Medulla oblongata (tissue), 1 donor: ENCODE measurements around the gene IDH2.

Source experiments
- DNase-seq: peaks from one replicate; pipeline ENCODE4 v3.0.0-alpha.2; 2015; ENCODE audit errors: extremely low spot score

IDH2 gene

DNA sequence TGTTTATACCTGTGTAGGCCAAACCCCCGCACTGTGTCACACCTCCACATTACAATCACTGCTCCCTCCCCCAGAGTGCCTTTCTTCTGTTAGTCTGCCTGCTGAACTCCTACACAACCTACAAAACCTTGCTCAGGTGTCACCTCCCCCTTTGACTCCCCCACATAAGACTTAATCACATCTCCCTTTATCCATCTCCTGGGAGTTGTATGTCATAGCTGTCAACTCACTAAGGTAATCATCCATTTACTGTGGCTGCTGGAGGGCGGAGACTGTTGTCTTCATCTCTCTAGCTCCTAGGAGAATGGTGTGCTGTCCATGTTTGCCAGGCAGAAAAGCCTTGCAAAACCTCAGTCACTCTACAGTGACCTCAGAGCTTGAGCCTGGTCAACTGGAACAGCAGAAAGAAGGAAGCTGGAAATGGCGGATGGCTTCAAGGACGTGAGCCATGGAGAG lies 57.3 kb downstream of the IDH2 start:
- DNase-seq: no peak

DNA sequence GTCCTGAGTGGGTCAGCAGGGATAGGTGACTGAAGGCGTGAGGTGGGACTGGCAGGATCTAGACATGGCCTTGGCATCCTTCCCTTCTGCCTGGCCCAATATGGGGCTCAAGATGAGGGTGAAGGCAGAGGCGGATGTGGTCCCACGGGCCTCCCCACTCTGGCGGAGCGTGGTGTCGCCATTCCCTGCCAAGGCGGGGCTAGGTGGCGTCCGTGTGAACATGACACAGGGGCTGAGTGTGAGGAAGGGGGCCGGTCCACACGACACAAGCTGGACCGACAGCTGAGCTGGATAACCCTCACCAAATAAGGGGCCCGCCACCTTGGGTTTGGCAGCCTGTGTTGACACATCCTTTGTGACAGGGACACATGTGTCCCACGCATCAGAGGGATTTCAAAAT lies 58.1 kb downstream of the IDH2 start:
- DNase-seq: no peak

- peak; percentile 29 for DNase-seq
These were observed 58.7 kb downstream of the IDH2 start for GRCh38 chr15:90043530-90044010.

GRCh38 chr15:90042766-90043529 lies 59.3 kb downstream of the IDH2 start:
- DNase-seq: no peak

- no peak for DNase-seq
These were observed 59.9 kb downstream of the IDH2 start for GRCh38 chr15:90042356-90042755.

DNA sequence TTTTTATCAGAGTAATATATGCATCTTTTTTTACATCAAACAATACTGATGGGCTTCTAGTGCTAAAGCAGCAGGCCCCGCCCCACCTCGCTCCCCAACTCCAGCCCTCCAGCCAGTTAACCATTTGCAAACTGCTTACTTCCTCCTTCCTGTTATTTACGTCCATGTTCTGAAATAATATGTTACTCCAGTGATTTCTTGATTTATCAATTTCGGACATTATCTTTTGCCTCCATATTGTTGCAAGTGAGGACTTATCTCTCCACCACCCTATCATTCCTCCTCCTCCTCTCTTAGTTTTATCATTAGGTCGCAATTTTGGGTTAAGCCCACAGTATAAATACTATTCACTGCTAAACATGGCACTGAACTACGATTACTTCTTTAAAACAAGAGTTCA lies 61.6 kb downstream of the IDH2 start:
- DNase-seq: no peak

DNA sequence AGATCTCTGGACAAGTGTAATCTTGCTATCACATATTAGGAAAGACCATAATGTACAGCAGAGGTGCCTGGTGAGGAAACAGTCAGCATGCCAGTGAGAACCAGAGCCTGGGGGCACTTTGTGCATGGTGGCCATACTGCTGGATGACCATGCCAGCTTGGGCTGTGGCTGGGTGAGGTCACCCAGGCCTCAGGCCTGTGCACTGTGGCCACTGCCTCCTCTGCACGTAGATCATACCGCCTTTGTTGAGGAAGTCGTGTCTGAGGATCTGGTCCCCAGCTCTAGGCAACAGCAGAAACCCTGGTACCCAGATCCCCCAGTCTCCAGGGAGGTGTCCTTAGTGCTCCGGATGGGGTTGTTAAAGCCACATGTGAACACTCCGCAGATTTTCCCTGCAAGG lies 62.3 kb downstream of the IDH2 start:
- DNase-seq: peak; percentile 27

DNA sequence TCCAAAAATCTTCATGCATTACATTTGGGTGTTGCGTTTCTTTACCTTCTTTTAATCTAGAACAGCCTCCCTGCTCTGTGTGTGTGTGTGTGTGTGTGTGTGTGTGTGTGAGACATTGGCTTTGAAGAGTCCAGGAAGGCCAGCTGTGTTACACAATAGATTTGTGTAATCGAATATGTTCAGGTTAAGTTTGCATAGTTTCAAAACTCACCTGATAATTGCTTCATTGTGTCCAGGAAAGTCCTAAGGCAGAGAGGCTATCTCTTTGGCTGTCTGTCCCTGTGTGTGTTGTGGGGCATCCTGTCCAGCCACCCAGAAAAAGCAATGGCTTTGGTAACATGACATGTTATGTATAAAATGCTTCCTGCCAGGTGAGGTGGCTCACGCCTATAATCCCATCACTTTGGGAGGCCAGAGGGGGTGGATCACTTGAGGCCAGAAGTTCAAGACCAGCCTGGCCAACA lies 63.6 kb downstream of the IDH2 start:
- no peak for DNase-seq

DNA sequence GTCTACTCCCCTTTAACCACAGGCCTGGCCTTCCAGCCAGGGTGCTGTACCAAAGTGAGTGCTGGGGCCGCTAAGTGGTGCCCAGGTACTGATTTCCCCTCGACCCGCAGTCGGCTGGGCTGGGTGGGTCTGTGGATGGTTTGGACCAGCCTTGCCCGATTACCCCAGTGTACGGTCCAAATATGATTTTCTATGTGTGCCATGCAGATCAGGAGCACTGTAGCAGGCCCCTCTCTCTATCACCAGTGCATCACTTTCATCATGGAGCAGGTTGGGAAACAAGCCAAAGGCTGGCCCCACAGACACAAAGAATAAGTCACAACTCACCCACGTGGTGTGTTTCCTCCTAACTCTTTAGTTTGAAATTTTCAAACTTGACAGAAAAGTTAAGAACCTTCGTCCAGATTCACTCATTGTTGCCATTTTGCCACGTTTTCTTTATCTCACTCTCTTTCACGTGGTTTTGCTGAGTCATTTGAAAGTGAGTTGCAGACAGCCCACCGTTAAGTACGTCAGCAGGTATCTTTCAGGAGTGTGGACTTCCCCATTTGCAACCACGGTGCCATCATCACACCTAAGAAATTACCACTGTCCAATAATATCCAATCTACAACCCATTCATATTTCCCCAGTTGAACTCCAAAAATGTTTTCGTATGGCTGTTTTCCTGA lies 64.2 kb downstream of the IDH2 start:
- DNase-seq: peak; percentile 33

DNA sequence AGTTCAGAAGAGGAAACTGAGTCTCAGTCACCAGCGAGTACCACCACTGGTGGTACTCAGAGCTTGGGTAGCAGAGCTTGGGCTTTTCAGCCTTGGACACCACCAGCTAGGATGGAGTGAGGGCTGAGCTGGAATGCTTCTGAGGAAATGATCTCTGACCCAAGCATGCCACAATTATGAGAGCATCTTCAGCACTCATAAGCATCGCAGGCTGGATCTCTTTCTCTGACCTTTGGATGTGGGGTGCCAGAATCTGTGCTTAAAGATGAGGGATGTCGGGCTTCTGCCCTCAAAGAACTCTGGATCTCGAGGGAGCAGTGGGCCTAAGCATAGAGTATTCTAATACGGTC lies 64.8 kb downstream of the IDH2 start:
- DNase-seq: no peak

GRCh38 chr15:90036806-90037510 lies 65.3 kb downstream of the IDH2 start:
- DNase-seq: no peak

DNA sequence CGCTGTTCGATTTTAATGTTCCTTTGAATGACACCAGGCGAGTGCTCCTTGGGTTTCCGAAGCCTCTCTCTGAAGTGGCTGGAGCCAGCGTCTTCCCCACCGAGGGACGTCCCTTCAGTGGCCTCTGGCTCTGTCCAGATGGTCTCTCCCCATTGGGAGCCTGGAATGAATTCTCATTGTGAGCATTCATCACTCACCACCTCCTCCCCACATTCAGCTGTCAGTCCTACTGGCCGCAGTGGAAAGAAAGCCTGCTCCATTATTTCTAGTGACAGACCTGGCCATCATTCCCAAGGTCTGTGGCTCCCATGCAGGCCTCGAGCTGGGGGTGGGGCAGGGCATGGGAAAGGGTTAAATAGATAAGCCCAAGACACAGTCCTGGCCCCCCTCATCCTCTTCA lies 65.9 kb downstream of the IDH2 start:
- no peak for DNase-seq

DNA sequence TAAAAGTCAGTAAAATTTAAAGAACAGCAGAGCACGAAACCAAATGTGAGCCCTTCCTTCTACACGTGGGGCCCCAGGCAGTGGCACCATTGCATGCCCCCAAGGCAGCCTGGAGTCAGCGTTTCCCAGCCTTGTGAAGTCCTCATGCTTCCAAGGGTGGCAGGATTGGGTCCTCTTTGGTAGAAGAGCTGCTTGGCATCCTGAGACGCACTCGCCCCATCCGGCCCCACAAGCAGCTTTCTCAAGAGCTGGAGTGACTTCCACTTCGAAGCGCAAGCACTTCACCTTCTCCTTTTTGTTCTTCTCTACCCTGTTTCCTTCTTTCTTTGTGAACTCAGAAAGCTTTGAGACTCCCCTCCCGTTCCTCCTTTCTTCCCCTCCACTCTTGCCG lies 66.4 kb downstream of the IDH2 start:
- DNase-seq: peak; percentile 65

DNA sequence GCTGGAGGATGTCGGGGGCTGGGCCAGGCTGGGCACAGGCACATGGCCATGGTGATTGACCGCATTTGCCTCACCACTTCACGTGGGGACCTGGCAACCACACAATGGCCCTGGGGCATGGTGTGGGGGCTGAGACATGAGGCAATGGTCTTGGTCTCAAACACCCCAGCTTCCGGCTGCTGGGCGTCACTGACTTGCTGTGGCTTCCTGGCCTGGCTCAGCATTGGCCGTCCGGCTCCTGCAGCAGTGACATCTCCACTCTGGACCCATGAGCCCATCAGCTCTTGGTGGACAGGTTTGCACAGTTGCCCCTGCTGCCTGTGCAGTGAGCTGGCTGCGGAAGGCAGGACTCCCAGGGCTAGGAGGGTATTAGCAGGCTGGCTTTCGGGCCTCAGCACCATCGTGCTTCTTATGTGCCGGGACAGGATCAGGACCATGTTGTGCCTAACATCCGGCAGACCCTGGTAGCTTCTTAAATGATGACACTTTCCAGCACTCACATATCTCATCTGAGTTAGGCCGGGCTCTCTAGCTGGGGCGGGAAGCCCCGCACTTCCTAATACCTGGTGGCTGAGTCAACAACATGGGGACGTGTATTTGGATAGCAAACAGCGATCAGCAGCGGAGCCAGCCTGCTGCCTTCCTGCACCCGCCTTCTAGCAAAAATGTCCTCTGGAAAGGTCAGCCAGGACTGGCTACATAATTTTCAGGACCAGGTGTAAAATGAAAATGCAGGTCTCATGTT lies 67.0 kb downstream of the IDH2 start:
- peak; percentile 78 for DNase-seq

DNA sequence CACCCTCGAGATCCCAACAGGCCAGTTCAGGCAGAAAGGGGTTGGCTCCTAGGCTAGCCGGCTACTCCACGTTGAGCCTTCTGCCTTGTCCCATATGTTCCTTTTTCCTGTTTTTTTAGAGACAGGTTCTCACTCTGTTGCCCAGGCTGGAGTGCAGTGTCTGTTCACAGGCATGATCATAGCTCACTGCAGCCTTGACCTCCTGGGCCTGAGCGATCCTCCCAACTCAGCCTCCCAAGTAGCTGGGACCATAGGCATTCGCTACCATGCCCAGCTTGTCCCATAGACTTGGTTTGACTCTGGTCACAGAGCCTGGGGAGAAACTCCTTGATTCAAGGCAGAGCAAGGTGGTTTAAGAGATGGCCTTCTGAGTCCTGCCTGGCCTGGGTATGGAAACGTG lies 68.8 kb downstream of the IDH2 start:
- no peak for DNase-seq
